ENCODE results near the gene HAPSTR1. TPM values are rescaled to one million over a fixed set of nuclear protein-coding genes. Genes with fewer than 3 reads are reported as not detected.

Gene HAPSTR1
- total and polyA plus RNA-seq, 2 donors (not counting 3 experiments of a cell fraction or from before 2014, with no cell fraction given): 15.7 to 63.7 TPM

GRCh38 chr16:9112844-9113186 lies 21.4 kb downstream of the HAPSTR1 start:
- DNase-seq (ENCODE audit: low read depth, low spot score) (no peak), FAIRE-seq (no peak)
- dilution Hi-C loops (cut with MboI; ENCODE audit: extremely low pct_ligation_motif_present, low sequenced_read_pairs): no loop called here
- ChIA-PET POLR2A (no interaction called here), CTCF (interaction anchor here (1.0 to 1.2 kb wide), 2 partner anchors 11 to 22 kb away, joined by 3 read pairs; no protein-coding TSS in a partner anchor)
- Histone ChIP-seq H2AFZ (ENCODE audit: low read depth, low read length) (no peak overlapping the region), H3K4me2 (ENCODE audit: insufficient read depth, low read length) (no peak overlapping the region), H3K9me1 (replicated peaks; ENCODE audit: control insufficient read depth, extremely low read depth, insufficient read depth, low read length) (no peaks in the 10 kb centered on the region), H3K36me3 (ENCODE audit: control insufficient read depth in 2 of 2, extremely low read depth in 1 of 2, insufficient read depth in 2 of 2, low read length in 2 of 2) (peaks cover 6 to 30% of the 10 kb centered on the region in 2 experiments), H3K4me3 (replicated peaks in 1 of 3; ENCODE audit: insufficient read depth in 1 of 3, low read depth in 1 of 3, low read length in 3 of 3) (no peak overlapping the region), H3K9ac (replicated peaks; ENCODE audit: extremely low read depth, insufficient read depth, low read length) (no peak overlapping the region), H3K27me3 (ENCODE audit: control insufficient read depth in 2 of 2, insufficient read depth in 2 of 2, low read length in 2 of 2) (no peaks in the 10 kb centered on the region), H3K79me2 (ENCODE audit: control insufficient read depth, insufficient read depth, low read length) (peaks cover 100% of the 10 kb centered on the region), H3K27ac (ENCODE audit: insufficient read depth, low read depth, low read length) (no peak overlapping the region), H3K9me3 (replicated peaks; ENCODE audit: control insufficient read depth, insufficient read depth, low read length) (no peaks in the 10 kb centered on the region), H3K4me1 (ENCODE audit: control insufficient read depth, extremely low read depth, insufficient read depth, low read length) (peaks cover 55% of the 10 kb centered on the region), H4K20me1 (replicated peaks; ENCODE audit: control insufficient read depth, extremely low read depth, insufficient read depth, low read length) (peaks cover 35% of the 10 kb centered on the region)
- intact Hi-C loops (cut with micrococcal nuclease): no loop called here
- TF ChIP-seq GATA2 (IDR thresholded peaks at IDR 0.05; ENCODE audit: insufficient read depth, insufficient read length, low read depth, low read length) (no peak), POLR2A (IDR thresholded peaks at IDR 0.05; ENCODE audit: low read depth, low read length) (no peak), POLR2AphosphoS5 (IDR thresholded peaks at IDR 0.05; ENCODE audit: insufficient read depth, low read depth, low read length) (no peak), EZH2 (IDR thresholded peaks at IDR 0.05; ENCODE audit: borderline replicate concordance, low read depth, low read length, severe bottlenecking) (no peak), FOS (IDR thresholded peaks at IDR 0.05; ENCODE audit: borderline replicate concordance, insufficient read depth, low read length) (no peak), MYC (IDR thresholded peaks at IDR 0.05; ENCODE audit: low read depth, low read length) (no peak), CTCF (IDR thresholded peaks at IDR 0.05; ENCODE audit: extremely low read depth in 1 of 2, insufficient read depth in 1 of 2, low read depth in 1 of 2, low read length in 2 of 2) (no peak), JUN (IDR thresholded peaks at IDR 0.05; ENCODE audit: borderline replicate concordance, insufficient read depth, insufficient read length, low read depth) (no peak), MAX (IDR thresholded peaks at IDR 0.05; ENCODE audit: insufficient read depth, insufficient read length) (no peak)
- BruUV-seq (replicated peaks): no TSS peak
